CD14-positive monocyte (primary cell): ENCODE measurements around the gene C9orf85. TPM values are rescaled to one million over a fixed set of nuclear protein-coding genes. Genes with fewer than 3 reads are reported as not detected.
A peak's percentile ranks its signal among the peaks of the same experiment; 100 is the strongest.

ENCODE experiments used
- DNase-seq, 3 donors: peaks; one replicate each; pipeline ENCODE4 v3.0.0-alpha.2; 2011 to 2022
- H2AFZ ChIP-seq: 2 replicates; pipeline ENCODE4 v1.6.0; 2012; ENCODE audit warnings: mild to moderate bottlenecking, low read depth, low read length, inconsistent platforms; ENCODE audit not compliant: insufficient read depth, poor library complexity, severe bottlenecking
- H3K27ac ChIP-seq, 2 donors: 1 replicate in 1 of 2; 2 replicates in 1 of 2; pipeline ENCODE4 v1.5.1; 2012 to 2013; ENCODE audit warnings: low read length in 2 of 2, control low read depth in 1 of 2, inconsistent platforms in 1 of 2, low read depth in 1 of 2, mild to moderate bottlenecking in 1 of 2
- H3K27me3 ChIP-seq, 2 donors: one replicate each; pipeline versions ENCODE4 v1.6.0 to v1.6.1; 2011 to 2013; ENCODE audit warnings: low read length in 2 of 2; ENCODE audit not compliant: control insufficient read depth in 2 of 2, insufficient read depth in 2 of 2
- H3K36me3 ChIP-seq, 2 donors: replicated peaks in 1 of 2; 1 replicate in 1 of 2; 2 replicates in 1 of 2; pipeline versions ENCODE4 v1.5.1 to v1.6.1; 2012 to 2013; ENCODE audit warnings: low read length in 2 of 2, control low read depth in 1 of 2, inconsistent platforms in 1 of 2, mild to moderate bottlenecking in 1 of 2; ENCODE audit not compliant: insufficient read depth in 2 of 2, control insufficient read depth in 1 of 2
- H3K4me1 ChIP-seq, 2 donors: 1 replicate in 1 of 2; 2 replicates in 1 of 2; pipeline versions ENCODE4 v1.5.1 to v1.6.1; 2012 to 2013; ENCODE audit warnings: low read length in 2 of 2, control low read depth in 1 of 2, inconsistent platforms in 1 of 2, mild to moderate bottlenecking in 1 of 2, moderate library complexity in 1 of 2; ENCODE audit not compliant: insufficient read depth in 2 of 2, control insufficient read depth in 1 of 2
- H3K4me2 ChIP-seq: replicated peaks from 2 replicates; pipeline ENCODE3; 2012; ENCODE audit warnings: low read length, moderate library complexity, mild to moderate bottlenecking; ENCODE audit not compliant: poor library complexity, severe bottlenecking; ENCODE audit errors: extremely low read depth
- H3K4me3 ChIP-seq, 3 experiments: fragments of 200-600 bp in 1 of 3; sonication (generic) in 1 of 3; replicated peaks in 1 of 3; 1 replicate in 2 of 3; 2 replicates in 1 of 3; pipeline ENCODE4 v1.5.1; 2011 to 2013; ENCODE audit warnings: low read length in 3 of 3, mild to moderate bottlenecking in 3 of 3, control low read depth in 2 of 3, low read depth in 2 of 3, inconsistent platforms in 1 of 3, moderate library complexity in 1 of 3
- H3K79me2 ChIP-seq: 2 replicates; pipeline ENCODE4 v1.6.0; 2012; ENCODE audit warnings: mild to moderate bottlenecking, control low read depth, inconsistent platforms, low read length, moderate library complexity; ENCODE audit not compliant: insufficient read depth
- H3K9ac ChIP-seq: 2 replicates; pipeline ENCODE4 v1.6.0; 2017; ENCODE audit warnings: low read length, mild to moderate bottlenecking; ENCODE audit not compliant: insufficient read depth, poor library complexity, severe bottlenecking
- H3K9me3 ChIP-seq, 2 donors: replicated peaks in 1 of 2; 1 replicate in 1 of 2; 2 replicates in 1 of 2; pipeline versions ENCODE4 v1.5.1 to v1.6.1; 2012 to 2013; ENCODE audit warnings: low read length in 2 of 2, control low read depth in 1 of 2; ENCODE audit not compliant: control insufficient read depth in 1 of 2, insufficient read depth in 1 of 2
- H4K20me1 ChIP-seq: 2 replicates; pipeline ENCODE4 v1.6.0; 2012; ENCODE audit warnings: mild to moderate bottlenecking, low read length, control low read depth, moderate library complexity; ENCODE audit not compliant: insufficient read depth
- H3K27ac Mint-ChIP-seq, 7 donors: one replicate each; pipeline ENCODE4 v1.8.0; 2020; ENCODE audit warnings: mild to moderate bottlenecking in 7 of 7, mixed read lengths in 7 of 7, moderate library complexity in 6 of 7, inconsistent platforms in 2 of 7
- H3K27me3 Mint-ChIP-seq, 3 donors: one replicate each; pipeline ENCODE4 v1.8.0; 2021 to 2022; ENCODE audit warnings: low read depth in 3 of 3, mild to moderate bottlenecking in 3 of 3, mixed read lengths in 3 of 3, moderate library complexity in 3 of 3, inconsistent platforms in 1 of 3
- H3K36me3 Mint-ChIP-seq, 2 donors: one replicate each; pipeline ENCODE4 v1.8.0; 2020; ENCODE audit warnings: mixed read lengths in 2 of 2, inconsistent platforms in 1 of 2, mild to moderate bottlenecking in 1 of 2
- H3K4me1 Mint-ChIP-seq: one replicate; pipeline ENCODE4 v1.8.0; 2020; ENCODE audit warnings: mild to moderate bottlenecking, mixed read lengths
- H3K4me3 Mint-ChIP-seq, 2 donors: one replicate each; pipeline ENCODE4 v1.8.0; 2020; ENCODE audit warnings: mild to moderate bottlenecking in 2 of 2, mixed read lengths in 2 of 2, moderate library complexity in 1 of 2
- H3K9me3 Mint-ChIP-seq, 7 donors: one replicate each; pipeline ENCODE4 v1.8.0; 2020 to 2022; ENCODE audit warnings: mixed read lengths in 7 of 7, mild to moderate bottlenecking in 6 of 7, moderate library complexity in 6 of 7, inconsistent platforms in 2 of 7
- WGBS: methylation state at CpG from one replicate; pipeline ENCODE4 v1.1.5; 2013; ENCODE audit warnings: missing lambda C conversion rate; ENCODE audit not compliant: insufficient coverage; 5-methylcytosine and 5-hydroxymethylcytosine counted together
- intact Hi-C, 2 donors: fragments of 100-400 bp; cut with micrococcal nuclease; formaldehyde crosslinking; loops; one replicate each; pipeline versions ENCODE4 v1.15.0 to v1.15.1; 2023
- polyA minus RNA-seq: library from RNA; depleted of rRNA, polyadenylated mRNA; stranded (reverse); fragments of >200 nt; gene quantifications from 2 replicates; pipeline ENCODE4 v1.2.3, GENCODE V29; 2012
- polyA plus RNA-seq, 3 donors: library from polyadenylated mRNA; depleted of rRNA in 1 of 3; unstranded in 2 of 3; stranded (reverse) in 1 of 3; fragments of 300-500 nt in 2 of 3; fragments of >200 nt in 1 of 3; fragmentation: Illumina TruSeq in 2 of 3; gene quantifications; 1 replicate in 2 of 3; 2 replicates in 1 of 3; pipeline ENCODE4 v1.2.3, GENCODE V29; 2012 to 2021
- total RNA-seq, 12 experiments: library from RNA in 1 of 12; stranded (reverse) in 1 of 12; fragments of 120-200 nt in 1 of 12; gene quantifications; one replicate each; pipeline ENCODE4 v1.2.4 and lab custom pipeline; 2013 to 2026; ENCODE audit warnings: mixed read lengths in 6 of 12, inconsistent platforms in 1 of 12
- TF ChIP-seq, protein P1 (sequence below): fragments of 200-600 bp; IDR thresholded peaks from one replicate; pipeline ENCODE4 v1.8.0; 2022; ENCODE audit warnings: antibody characterized with exemption, mild to moderate bottlenecking

C9orf85 gene
- total RNA-seq (2013): 14.1 TPM
- polyA plus RNA-seq (1 to 10 TPM; 4.5 to 6.4 (median 5.4) TPM), polyA minus RNA-seq (3.3 and 4.9 TPM in 2 replicates), total RNA-seq (lab: John Stamatoyannopoulos, UW) (1.3 to 9.2 (median 6.9) reads per million in 11 experiments)

DNA sequence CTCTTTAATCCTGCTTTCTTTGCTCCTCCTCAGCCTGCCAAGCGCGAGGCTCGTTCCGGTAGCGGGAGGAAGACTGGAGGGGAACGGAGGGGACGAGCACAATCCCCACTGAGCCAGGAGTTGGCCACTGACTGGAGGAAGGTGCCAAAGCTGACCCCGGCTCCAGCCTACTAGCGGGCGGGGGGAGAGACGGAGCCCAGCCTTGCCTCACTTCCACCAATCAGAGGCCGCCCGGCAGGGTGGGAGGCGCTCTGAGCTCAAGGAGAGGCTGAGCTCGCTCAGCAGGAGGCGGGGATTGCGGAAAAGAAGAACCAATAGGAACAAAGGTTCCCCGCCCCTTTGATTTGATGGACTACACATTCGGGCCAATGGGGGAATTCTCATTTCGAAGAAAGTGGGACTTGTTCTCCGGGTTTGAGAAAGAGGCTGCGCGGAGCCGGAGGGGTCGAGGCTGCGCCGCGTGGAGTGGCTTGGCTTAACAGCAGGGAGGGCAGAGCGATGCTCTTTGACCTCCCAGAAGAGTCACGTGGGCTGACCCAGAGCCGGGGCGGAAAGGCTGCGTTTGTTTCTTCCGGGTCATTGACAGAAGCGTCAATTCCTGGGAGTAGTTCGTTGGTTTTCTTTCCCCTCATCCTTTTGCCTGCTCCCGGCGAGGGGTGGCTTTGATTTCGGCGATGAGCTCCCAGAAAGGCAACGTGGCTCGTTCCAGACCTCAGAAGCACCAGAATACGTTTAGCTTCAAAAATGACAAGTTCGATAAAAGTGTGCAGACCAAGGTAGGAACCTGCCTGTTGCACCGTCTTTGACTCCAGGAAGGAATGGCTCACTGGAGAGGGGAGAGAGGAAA lies at the start of gene C9orf85, which contains the start of gene ABHD17B:
C9orf85 (plus strand) TSS at position 579 of the 847 bp plus-strand sequence; CDS start at position 675, 96 bp downstream.
ABHD17B (minus strand) TSS at position 133 of the 847 bp plus-strand sequence. CDS start 36,113 bp downstream, outside the sequence.
- H3K27ac Mint-ChIP-seq: peak within 1 kb of the TSS; percentile 92 to 99 (median 99)
- WGBS: 0% methylated on average over 38 of the region's 45 CpGs

DNA sequence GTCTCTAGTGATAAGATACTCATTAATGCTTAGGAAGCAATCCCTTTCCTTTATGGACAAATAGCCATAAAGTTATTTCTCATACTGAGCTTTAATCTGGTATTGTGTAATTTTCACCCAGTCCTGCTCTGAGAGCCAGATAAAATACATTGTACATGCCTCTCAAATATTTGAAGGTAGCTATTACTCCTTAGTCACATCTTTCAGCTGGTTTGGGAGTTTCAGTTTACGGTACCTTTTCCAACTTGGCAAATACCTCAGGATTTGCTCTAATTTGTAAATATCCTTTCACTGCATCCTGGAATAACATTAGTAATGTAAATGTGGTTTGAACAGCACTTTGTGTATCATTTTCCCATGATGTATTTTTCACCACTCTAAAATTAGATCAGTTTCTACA lies 47.8 kb upstream of the C9orf85 start:
- WGBS: no CpG with 5 or more reads among the region's 1 CpG

More for the DNA sequence above, at the start of gene C9orf85, which contains the start of gene ABHD17B:
- Histone ChIP-seq H3K9me3 (no peaks in the 10 kb centered on the region), H3K4me2 (peak within 1 kb of the TSS; percentile 93), H3K27me3 (no peaks in the 10 kb centered on the region), H3K27ac (peak within 1 kb of the TSS; percentile 89), H3K79me2 (peaks cover 89% of the 10 kb centered on the region), H3K4me3 (peak within 1 kb of the TSS; percentile 75 to 89 (median 87)), H3K9ac (peak within 1 kb of the TSS; percentile 79), H4K20me1 (peaks cover 63% of the 10 kb centered on the region), H3K4me1 (peaks cover 22 to 40% of the 10 kb centered on the region in 2 donors), H2AFZ (peak within 1 kb of the TSS; percentile 84), H3K36me3 (peaks cover 0 to 2% of the 10 kb centered on the region in 2 donors)
- no peaks in the 10 kb centered on the region for H3K27me3 Mint-ChIP-seq
- peak; percentile 98 to 99 (median 98) for DNase-seq
- H3K36me3 Mint-ChIP-seq: peaks cover 1 to 7% of the 10 kb centered on the region in 2 donors
- peaks cover 57% of the 10 kb centered on the region for H3K4me1 Mint-ChIP-seq
- TF ChIP-seq, protein P1, sequence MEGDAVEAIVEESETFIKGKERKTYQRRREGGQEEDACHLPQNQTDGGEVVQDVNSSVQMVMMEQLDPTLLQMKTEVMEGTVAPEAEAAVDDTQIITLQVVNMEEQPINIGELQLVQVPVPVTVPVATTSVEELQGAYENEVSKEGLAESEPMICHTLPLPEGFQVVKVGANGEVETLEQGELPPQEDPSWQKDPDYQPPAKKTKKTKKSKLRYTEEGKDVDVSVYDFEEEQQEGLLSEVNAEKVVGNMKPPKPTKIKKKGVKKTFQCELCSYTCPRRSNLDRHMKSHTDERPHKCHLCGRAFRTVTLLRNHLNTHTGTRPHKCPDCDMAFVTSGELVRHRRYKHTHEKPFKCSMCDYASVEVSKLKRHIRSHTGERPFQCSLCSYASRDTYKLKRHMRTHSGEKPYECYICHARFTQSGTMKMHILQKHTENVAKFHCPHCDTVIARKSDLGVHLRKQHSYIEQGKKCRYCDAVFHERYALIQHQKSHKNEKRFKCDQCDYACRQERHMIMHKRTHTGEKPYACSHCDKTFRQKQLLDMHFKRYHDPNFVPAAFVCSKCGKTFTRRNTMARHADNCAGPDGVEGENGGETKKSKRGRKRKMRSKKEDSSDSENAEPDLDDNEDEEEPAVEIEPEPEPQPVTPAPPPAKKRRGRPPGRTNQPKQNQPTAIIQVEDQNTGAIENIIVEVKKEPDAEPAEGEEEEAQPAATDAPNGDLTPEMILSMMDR: no peak
- H3K4me3 Mint-ChIP-seq: peak within 1 kb of the TSS; percentile 97 to 100
- H3K9me3 Mint-ChIP-seq: no peaks in the 10 kb centered on the region
- intact Hi-C loops: loop anchor here in 1 of 2 donors (5.0 to 10.0 kb wide), 2 partner anchors 86 to 144 kb away; partner anchors contain the start of gene CEMIP2

More for the DNA sequence above, 47.8 kb upstream of the C9orf85 start:
- H3K27ac Mint-ChIP-seq: no peak overlapping the region
- H3K36me3 Mint-ChIP-seq: peaks cover 39 to 57% of the 10 kb centered on the region in 2 donors
- H3K9me3 Mint-ChIP-seq: peaks cover 11 to 24% (median 16%) of the 10 kb centered on the region in 7 donors
- TF ChIP-seq, protein P1: no peak
- Histone ChIP-seq H3K79me2 (no peaks in the 10 kb centered on the region), H3K4me2 (no peak overlapping the region), H3K4me1 (no peaks in the 10 kb centered on the region), H3K4me3 (no peak overlapping the region), H3K36me3 (peaks cover 16 to 64% of the 10 kb centered on the region in 2 donors), H4K20me1 (no peaks in the 10 kb centered on the region), H3K27me3 (no peaks in the 10 kb centered on the region), H3K9me3 (peaks cover 9 to 16% of the 10 kb centered on the region in 2 donors), H2AFZ (no peak overlapping the region), H3K27ac (no peak overlapping the region), H3K9ac (no peak overlapping the region)
- intact Hi-C loops: no loop called here
- H3K4me3 Mint-ChIP-seq: no peak overlapping the region
- DNase-seq: no peak
- peaks cover 0 to 2% (median 0%) of the 10 kb centered on the region in 3 donors for H3K27me3 Mint-ChIP-seq
- no peaks in the 10 kb centered on the region for H3K4me1 Mint-ChIP-seq
